ENCODE measurements around the gene TMEM243.

DNA sequence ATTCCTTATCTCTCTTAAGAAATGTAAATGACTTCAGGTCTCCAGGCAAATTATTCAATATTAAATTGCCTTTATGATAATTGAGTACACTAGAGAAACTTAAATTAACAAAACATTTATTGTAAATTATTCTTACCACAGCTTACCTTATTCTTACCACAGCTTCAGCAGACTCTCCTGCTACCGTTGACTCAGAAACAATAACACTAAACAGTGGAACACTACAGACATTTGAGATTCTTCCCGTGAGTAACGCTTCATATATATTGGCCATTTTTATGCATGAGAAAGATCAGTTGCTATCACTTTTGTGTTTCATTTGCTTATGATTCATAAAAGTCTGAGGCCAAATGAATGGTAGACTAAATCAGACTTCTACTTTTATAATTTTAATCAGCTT lies 28.7 kb downstream of the TMEM243 start:
- TF ChIP-seq POLR2A (IDR thresholded peaks at IDR 0.05) = no peak
- TF ChIP-seq, protein P1, sequence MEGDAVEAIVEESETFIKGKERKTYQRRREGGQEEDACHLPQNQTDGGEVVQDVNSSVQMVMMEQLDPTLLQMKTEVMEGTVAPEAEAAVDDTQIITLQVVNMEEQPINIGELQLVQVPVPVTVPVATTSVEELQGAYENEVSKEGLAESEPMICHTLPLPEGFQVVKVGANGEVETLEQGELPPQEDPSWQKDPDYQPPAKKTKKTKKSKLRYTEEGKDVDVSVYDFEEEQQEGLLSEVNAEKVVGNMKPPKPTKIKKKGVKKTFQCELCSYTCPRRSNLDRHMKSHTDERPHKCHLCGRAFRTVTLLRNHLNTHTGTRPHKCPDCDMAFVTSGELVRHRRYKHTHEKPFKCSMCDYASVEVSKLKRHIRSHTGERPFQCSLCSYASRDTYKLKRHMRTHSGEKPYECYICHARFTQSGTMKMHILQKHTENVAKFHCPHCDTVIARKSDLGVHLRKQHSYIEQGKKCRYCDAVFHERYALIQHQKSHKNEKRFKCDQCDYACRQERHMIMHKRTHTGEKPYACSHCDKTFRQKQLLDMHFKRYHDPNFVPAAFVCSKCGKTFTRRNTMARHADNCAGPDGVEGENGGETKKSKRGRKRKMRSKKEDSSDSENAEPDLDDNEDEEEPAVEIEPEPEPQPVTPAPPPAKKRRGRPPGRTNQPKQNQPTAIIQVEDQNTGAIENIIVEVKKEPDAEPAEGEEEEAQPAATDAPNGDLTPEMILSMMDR (IDR thresholded peaks at IDR 0.05) = no peak

Measured in esophagus squamous epithelium (tissue), 4 donors.